GM19035 (cell line): ENCODE results near the gene MFAP1.
A peak's percentile ranks its signal among the peaks of the same experiment; 100 is the strongest.
"Not testable (repeated sequence)": the region's sequence is repeated elsewhere in the genome, so short reads cannot be mapped to it uniquely, and the experiment has no call there.

Source experiments
- ATAC-seq: cut with Tn5 transposase; IDR thresholded peaks from one replicate; pipeline ENCODE4 v1.9.1; 2021; ENCODE audit not compliant: unreplicated experiment

Gene MFAP1

GRCh38 chr15:43821505-43821904 is 3.0 kb downstream of the MFAP1 start:
- no peak for ATAC-seq

GRCh38 chr15:43815064-43815463 is 9.4 kb downstream of the MFAP1 start:
- ATAC-seq, result not testable (repeated sequence)

GRCh38 chr15:43808960-43809678 is 15.4 kb downstream of the MFAP1 start:
- peak; percentile 53 for ATAC-seq

- no peak for ATAC-seq
Observed at GRCh38 chr15:43808435-43808950, 16.0 kb downstream of the MFAP1 start.

GRCh38 chr15:43802676-43803075 is 21.8 kb downstream of the MFAP1 start:
- ATAC-seq, result not testable (repeated sequence)

GRCh38 chr15:43800286-43801141 is 24.0 kb downstream of the MFAP1 start, which contains the start of gene HYPK:
Gene HYPK, plus strand, starts transcription at chr15:43800599. Its CDS starts 24 bp downstream, at chr15:43800623.
- peak; percentile 82 for ATAC-seq

- ATAC-seq, result no peak
Observed at GRCh38 chr15:43799945-43800285, 24.6 kb downstream of the MFAP1 start, which contains the start of gene SERINC4. Gene SERINC4, minus strand, starts transcription at chr15:43800220. Its CDS starts 234 bp downstream, at chr15:43799986.

- ATAC-seq, result no peak
Observed at GRCh38 chr15:43799209-43799944, 25.1 kb downstream of the MFAP1 start.

GRCh38 chr15:43796566-43796965 is 27.9 kb downstream of the MFAP1 start:
- no peak for ATAC-seq

GRCh38 chr15:43795997-43796396 is 28.5 kb downstream of the MFAP1 start:
- ATAC-seq, result no peak

GRCh38 chr15:43795197-43795596 is 29.3 kb downstream of the MFAP1 start:
- ATAC-seq, result no peak

- no peak for ATAC-seq
Observed at GRCh38 chr15:43794269-43795037, 30.0 kb downstream of the MFAP1 start.

- ATAC-seq, result no peak
Observed at GRCh38 chr15:43793647-43794046, 30.8 kb downstream of the MFAP1 start.

GRCh38 chr15:43792761-43793476 is 31.6 kb downstream of the MFAP1 start:
- no peak for ATAC-seq

- peak; percentile 86 for ATAC-seq
Observed at GRCh38 chr15:43791993-43792760, 32.3 kb downstream of the MFAP1 start, which contains the start of gene SERF2. Gene SERF2, plus strand, starts transcription at chr15:43792320. Its CDS starts 57 bp downstream, at chr15:43792377.

GRCh38 chr15:43789409-43789808 is 35.1 kb downstream of the MFAP1 start:
- ATAC-seq, result no peak

GRCh38 chr15:43779016-43779415 is 45.5 kb downstream of the MFAP1 start:
- no peak for ATAC-seq

GRCh38 chr15:43777267-43777914 is 47.1 kb downstream of the MFAP1 start:
- peak; percentile 55 for ATAC-seq
